GM18870 (cell line): ENCODE data around the gene MON2.
A peak's percentile ranks its signal among the peaks of the same experiment; 100 is the strongest.
"Not testable (repeated sequence)": the region's sequence is repeated elsewhere in the genome, so short reads cannot be mapped to it uniquely, and the experiment has no call there.

Experiments
- ATAC-seq: cut with Tn5 transposase; IDR thresholded peaks from one replicate; pipeline ENCODE4 v1.9.1; 2021; ENCODE audit warnings: moderate library complexity; ENCODE audit not compliant: unreplicated experiment

Gene MON2

GRCh38 chr12:62472472-62472871 is 5.8 kb downstream of the MON2 start:
- no peak for ATAC-seq

GRCh38 chr12:62481843-62482540 is 15.4 kb downstream of the MON2 start:
- no peak for ATAC-seq

GRCh38 chr12:62482769-62483168 is 16.1 kb downstream of the MON2 start:
- ATAC-seq: no peak

GRCh38 chr12:62484233-62484632 is 17.6 kb downstream of the MON2 start:
- no peak for ATAC-seq

GRCh38 chr12:62505786-62506185 is 39.2 kb downstream of the MON2 start:
- no peak for ATAC-seq

GRCh38 chr12:62512901-62513300 is 46.3 kb downstream of the MON2 start:
- no peak for ATAC-seq

- not testable (repeated sequence) for ATAC-seq
Observed at GRCh38 chr12:62514080-62514479, 47.5 kb downstream of the MON2 start.

GRCh38 chr12:62516927-62517326 is 50.3 kb downstream of the MON2 start:
- no peak for ATAC-seq

- ATAC-seq: no peak
Observed at GRCh38 chr12:62517887-62518286, 51.3 kb downstream of the MON2 start.

- no peak for ATAC-seq
Observed at GRCh38 chr12:62519043-62519442, 52.4 kb downstream of the MON2 start.

GRCh38 chr12:62520361-62520760 is 53.7 kb downstream of the MON2 start:
- no peak for ATAC-seq

- ATAC-seq: no peak
Observed at GRCh38 chr12:62522984-62523383, 56.4 kb downstream of the MON2 start.

- ATAC-seq: no peak
Observed at GRCh38 chr12:62523619-62524018, 57.0 kb downstream of the MON2 start.

GRCh38 chr12:62525271-62525670 is 58.6 kb downstream of the MON2 start:
- no peak for ATAC-seq

GRCh38 chr12:62530596-62530995 is 64.0 kb downstream of the MON2 start:
- no peak for ATAC-seq

- ATAC-seq: no peak
Observed at GRCh38 chr12:62532333-62532732, 65.7 kb downstream of the MON2 start.

GRCh38 chr12:62533087-62533754 is 66.6 kb downstream of the MON2 start:
- peak; percentile 51 for ATAC-seq

GRCh38 chr12:62533755-62534107 is 67.1 kb downstream of the MON2 start:
- ATAC-seq: peak; percentile 53

GRCh38 chr12:62536546-62536945 is 69.9 kb downstream of the MON2 start:
- ATAC-seq: no peak

- no peak for ATAC-seq
Observed at GRCh38 chr12:62537551-62537950, 70.9 kb downstream of the MON2 start.

- ATAC-seq: no peak
Observed at GRCh38 chr12:62540354-62540753, 73.7 kb downstream of the MON2 start.

- no peak for ATAC-seq
Observed at GRCh38 chr12:62542814-62543213, 76.2 kb downstream of the MON2 start.

GRCh38 chr12:62543324-62543723 is 76.7 kb downstream of the MON2 start:
- ATAC-seq: no peak
